ENCODE measurements around the gene BEX1. TPM values are rescaled to one million over a fixed set of nuclear protein-coding genes. Genes with fewer than 3 reads are reported as not detected.

The BEX1 gene
- not detected in 2 replicates for total RNA-seq

DNA sequence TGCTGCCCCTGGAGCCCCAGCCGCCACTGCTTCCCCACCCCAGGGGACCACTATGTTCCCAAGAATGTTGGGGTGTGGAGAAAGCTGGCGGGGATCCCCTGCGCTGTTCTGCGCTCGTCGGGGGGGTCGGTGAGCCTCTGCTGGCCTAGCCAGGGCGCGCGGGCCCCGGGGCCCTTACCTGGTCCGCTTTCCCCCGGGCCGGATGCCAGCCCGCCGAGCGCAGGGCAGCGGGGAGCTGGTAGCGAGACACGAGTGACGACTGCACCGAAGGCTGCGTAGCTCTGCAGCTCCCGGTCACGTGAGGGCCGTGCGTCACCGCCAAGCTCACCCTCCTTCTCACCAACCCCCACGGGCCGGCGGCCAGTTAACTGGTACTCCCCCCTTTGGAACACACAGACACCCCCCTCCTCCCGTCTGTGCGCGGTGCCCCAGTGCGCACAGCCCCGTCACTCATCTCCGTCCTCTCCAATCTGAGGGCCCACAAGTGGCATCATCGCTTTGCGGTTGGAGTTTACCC, at the start of gene BEX1:
BEX1 (minus strand) TSS at position 254 of the 517 bp plus-strand sequence. CDS start 897 bp downstream, outside the sequence.

DNA sequence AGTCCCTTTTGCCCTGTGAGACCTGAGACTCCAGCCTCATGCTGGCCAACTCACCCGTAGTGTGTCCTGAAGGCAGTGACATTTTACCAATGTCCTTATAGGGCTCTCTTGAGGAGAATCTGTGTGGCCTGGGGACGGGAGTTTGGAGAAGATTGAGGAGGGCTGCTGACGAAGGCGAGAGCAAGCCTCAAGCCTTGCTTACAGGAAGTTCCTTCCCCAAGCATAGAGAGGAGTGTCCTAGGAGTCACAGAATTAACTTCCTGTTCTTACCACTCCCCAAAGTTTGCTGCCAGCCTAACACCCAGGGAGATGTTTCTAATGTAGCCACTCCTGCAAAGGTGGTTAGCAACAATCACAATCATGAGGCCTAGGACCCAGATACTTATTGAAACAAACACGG, 29.0 kb upstream of the BEX1 start, which contains the start of gene NXF3:
NXF3 (minus strand) TSS at position 202 of the 400 bp plus-strand sequence; CDS start at position 82, 120 bp downstream.

Other genes with a start within 250 kb of the BEX1 start
- gene RAB40AL, start 126.9 kb downstream of the BEX1 start, total RNA-seq: not detected in 2 replicates
- gene NXF3, start 29.0 kb upstream of the BEX1 start, total RNA-seq: not detected in 2 replicates
- gene BEX4, start 150.9 kb upstream of the BEX1 start, total RNA-seq: 12.8 and 22.7 TPM in 2 replicates
- 61.7 and 84.8 TPM in 2 replicates for gene TCEAL8, start 191.0 kb upstream of the BEX1 start, total RNA-seq
- gene TCEAL5, start 212.6 kb upstream of the BEX1 start, total RNA-seq: not detected in 2 replicates
- 29.4 and 32.5 TPM in 2 replicates for gene BEX2, start 246.8 kb upstream of the BEX1 start, total RNA-seq